PC-3 (cell line): ENCODE measurements around the gene PLEKHM3. TPM values are rescaled to one million over a fixed set of nuclear protein-coding genes. Genes with fewer than 3 reads are reported as not detected.

Experiments
- ATAC-seq: fragments of 200-7000 bp; cut with Tn5 transposase; 2 replicates; pipeline ENCODE4 v1.9.1; 2020; ENCODE audit warnings: mild to moderate bottlenecking, moderate library complexity
- BruUV-seq: library from RNA; stranded (reverse); fragments of 400-500 nt; replicated peaks from 2 replicates; lab custom pipeline; 2021; lab: Mats Ljungman, UMichigan
- CTCF ChIA-PET: fragments of 300-600 bp; sonication (Branson Sonifier 250); formaldehyde crosslinking; loops from one replicate; lab custom pipeline; 2022; ENCODE audit warnings: antibody characterized with exemption; lab: Charles Lee
- POLR2A ChIA-PET: fragments of 300-600 bp; sonication (Branson Sonifier 250); formaldehyde crosslinking; loops from one replicate; lab custom pipeline; 2022; ENCODE audit warnings: antibody characterized with exemption; ENCODE audit not compliant: unreplicated experiment; lab: Charles Lee
- DNase-seq: peaks from one replicate; pipeline ENCODE4 v3.0.0-alpha.2; 2015
- H2AFZ ChIP-seq: fragments of 300-600 bp; sonication (generic); 2 replicates; pipeline ENCODE4 v1.6.0; 2016; ENCODE audit warnings: antibody characterized with exemption, low read length
- H3F3A ChIP-seq: fragments of 300-600 bp; sonication (generic); one replicate; pipeline ENCODE4 v1.6.0; 2017; ENCODE audit warnings: antibody characterized with exemption, low read length, control low read depth, mild to moderate bottlenecking; ENCODE audit not compliant: unreplicated experiment
- H3K27ac ChIP-seq: fragments of 300-600 bp; sonication (generic); 2 replicates; pipeline ENCODE4 v1.5.1; 2016; ENCODE audit warnings: mild to moderate bottlenecking, low read length
- H3K27me3 ChIP-seq: fragments of 300-600 bp; sonication (generic); 2 replicates; pipeline ENCODE4 v1.6.1; 2016; ENCODE audit warnings: low read length, mixed read lengths
- H3K36me3 ChIP-seq: fragments of 300-600 bp; sonication (generic); 2 replicates; pipeline ENCODE4 v1.6.1; 2016; ENCODE audit warnings: low read depth, mixed run types, low read length, mixed read lengths
- H3K4me1 ChIP-seq: fragments of 300-600 bp; sonication (generic); 2 replicates; pipeline ENCODE4 v1.5.1; 2016; ENCODE audit warnings: low read length; ENCODE audit not compliant: insufficient read depth
- H3K4me2 ChIP-seq: fragments of 300-600 bp; sonication (generic); 2 replicates; pipeline ENCODE4 v1.6.0; 2016; ENCODE audit warnings: low read length
- H3K4me3 ChIP-seq: fragments of 300-600 bp; sonication (generic); 2 replicates; pipeline ENCODE4 v1.5.1; 2016; ENCODE audit warnings: mild to moderate bottlenecking, low read length, mixed read lengths
- H3K79me2 ChIP-seq: fragments of 300-600 bp; sonication (generic); 2 replicates; pipeline ENCODE4 v1.6.1; 2017; ENCODE audit warnings: low read length, mixed read lengths
- H3K9ac ChIP-seq: fragments of 300-600 bp; sonication (generic); 2 replicates; pipeline ENCODE4 v1.6.0; 2016; ENCODE audit warnings: mild to moderate bottlenecking, low read length
- H3K9me2 ChIP-seq: fragments of 300-600 bp; sonication (generic); replicated peaks from 2 replicates; pipeline ENCODE4 v1.6.1; 2016; ENCODE audit warnings: mixed run types, low read length, mixed read lengths
- H3K9me3 ChIP-seq: fragments of 300-600 bp; sonication (generic); 2 replicates; pipeline ENCODE4 v1.6.1; 2016; ENCODE audit warnings: low read length, mixed read lengths
- H4K20me1 ChIP-seq: fragments of 300-600 bp; sonication (generic); 2 replicates; pipeline ENCODE4 v1.6.1; 2016; ENCODE audit warnings: low read length, mixed read lengths
- EZH2 ChIP-seq: fragments of 300-600 bp; sonication (generic); IDR thresholded peaks from one replicate; pipeline ENCODE4 v1.6.1; 2017; ENCODE audit warnings: antibody characterized with exemption, mild to moderate bottlenecking, low read length; ENCODE audit not compliant: unreplicated experiment
- EZH2phosphoT487 ChIP-seq: fragments of 300-600 bp; sonication (generic); IDR thresholded peaks from 2 replicates; pipeline ENCODE4 v1.6.1; 2018; ENCODE audit warnings: mild to moderate bottlenecking, antibody characterized with exemption, low read length, borderline replicate concordance
- intact Hi-C: fragments of 100-400 bp; cut with micrococcal nuclease; formaldehyde crosslinking; loops from 2 replicates; pipeline ENCODE4 v1.9.0; 2023
- total RNA-seq: library from RNA; depleted of rRNA; stranded (reverse); fragments of >200 nt; gene quantifications from 2 replicates; pipeline ENCODE4 v1.2.3, GENCODE V29; 2014
- TF ChIP-seq, protein P1 (sequence below): fragments of 300-600 bp; sonication (generic); conservative IDR thresholded peaks from 2 replicates; pipeline ENCODE4 v1.5.1; 2017; ENCODE audit warnings: antibody characterized with exemption, low read depth, mild to moderate bottlenecking, low read length

The PLEKHM3 gene
- total RNA-seq, 1 experiment from 2014 or later: 5.9 TPM

DNA sequence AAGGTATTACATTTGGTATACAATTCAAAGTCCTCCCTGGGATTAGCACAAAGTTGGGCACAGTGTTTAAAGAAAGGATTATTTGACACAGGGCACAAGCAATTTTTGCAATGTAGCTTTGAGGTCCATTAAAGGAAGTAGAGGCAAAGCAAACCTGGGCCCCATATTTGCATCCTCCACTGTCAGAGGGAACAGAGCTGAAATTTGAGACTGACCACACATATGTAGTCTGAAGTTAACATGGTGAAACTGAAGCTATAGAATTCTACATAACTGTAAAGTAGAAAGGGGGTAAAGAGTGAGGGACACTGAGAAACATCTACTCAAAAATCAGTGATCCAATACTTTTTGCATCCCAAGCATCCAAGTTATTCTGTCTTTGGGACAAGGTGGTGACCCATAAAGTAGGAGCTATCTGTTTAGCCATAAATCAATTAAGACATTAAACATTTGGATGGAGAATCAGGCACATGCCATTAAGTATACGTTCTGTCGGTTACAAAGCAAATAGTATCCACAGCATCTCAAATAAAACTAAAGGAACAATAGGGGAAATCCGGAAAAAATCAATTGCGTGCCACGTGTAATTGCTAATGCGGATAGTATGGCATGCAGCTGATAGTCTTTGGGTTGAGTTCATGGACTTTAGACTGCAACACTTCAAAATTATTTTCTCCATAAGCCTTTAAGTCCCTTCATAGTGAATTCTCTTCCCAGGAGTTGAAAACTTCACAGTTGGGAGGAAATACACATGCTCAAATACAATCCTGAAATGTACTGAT lies 72.6 kb downstream of the PLEKHM3 start:
- TF ChIP-seq EZH2phosphoT487 (no peak), EZH2 (no peak)
- TF ChIP-seq, protein P1, sequence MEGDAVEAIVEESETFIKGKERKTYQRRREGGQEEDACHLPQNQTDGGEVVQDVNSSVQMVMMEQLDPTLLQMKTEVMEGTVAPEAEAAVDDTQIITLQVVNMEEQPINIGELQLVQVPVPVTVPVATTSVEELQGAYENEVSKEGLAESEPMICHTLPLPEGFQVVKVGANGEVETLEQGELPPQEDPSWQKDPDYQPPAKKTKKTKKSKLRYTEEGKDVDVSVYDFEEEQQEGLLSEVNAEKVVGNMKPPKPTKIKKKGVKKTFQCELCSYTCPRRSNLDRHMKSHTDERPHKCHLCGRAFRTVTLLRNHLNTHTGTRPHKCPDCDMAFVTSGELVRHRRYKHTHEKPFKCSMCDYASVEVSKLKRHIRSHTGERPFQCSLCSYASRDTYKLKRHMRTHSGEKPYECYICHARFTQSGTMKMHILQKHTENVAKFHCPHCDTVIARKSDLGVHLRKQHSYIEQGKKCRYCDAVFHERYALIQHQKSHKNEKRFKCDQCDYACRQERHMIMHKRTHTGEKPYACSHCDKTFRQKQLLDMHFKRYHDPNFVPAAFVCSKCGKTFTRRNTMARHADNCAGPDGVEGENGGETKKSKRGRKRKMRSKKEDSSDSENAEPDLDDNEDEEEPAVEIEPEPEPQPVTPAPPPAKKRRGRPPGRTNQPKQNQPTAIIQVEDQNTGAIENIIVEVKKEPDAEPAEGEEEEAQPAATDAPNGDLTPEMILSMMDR: no peak
- H4K20me1 ChIP-seq: no peaks in the 10 kb centered on the region
- no peaks in the 10 kb centered on the region for H3K9me2 ChIP-seq
- H3K9ac ChIP-seq: no peak overlapping the region
- intact Hi-C loops: no loop called here
- POLR2A ChIA-PET: no interaction called here
- H3K4me1 ChIP-seq: no peaks in the 10 kb centered on the region
- BruUV-seq: no TSS peak
- DNase-seq (no peak), ATAC-seq (no peak)
- H3K79me2 ChIP-seq: no peaks in the 10 kb centered on the region
- CTCF ChIA-PET: no interaction called here
- H3K4me2 ChIP-seq: no peak overlapping the region
- no peaks in the 10 kb centered on the region for H3K36me3 ChIP-seq
- H3K27me3 ChIP-seq: no peaks in the 10 kb centered on the region
- no peak overlapping the region for H2AFZ ChIP-seq
- H3K27ac ChIP-seq: no peak overlapping the region
- H3F3A ChIP-seq: no peaks in the 10 kb centered on the region
- H3K4me3 ChIP-seq: no peak overlapping the region
- no peaks in the 10 kb centered on the region for H3K9me3 ChIP-seq

DNA sequence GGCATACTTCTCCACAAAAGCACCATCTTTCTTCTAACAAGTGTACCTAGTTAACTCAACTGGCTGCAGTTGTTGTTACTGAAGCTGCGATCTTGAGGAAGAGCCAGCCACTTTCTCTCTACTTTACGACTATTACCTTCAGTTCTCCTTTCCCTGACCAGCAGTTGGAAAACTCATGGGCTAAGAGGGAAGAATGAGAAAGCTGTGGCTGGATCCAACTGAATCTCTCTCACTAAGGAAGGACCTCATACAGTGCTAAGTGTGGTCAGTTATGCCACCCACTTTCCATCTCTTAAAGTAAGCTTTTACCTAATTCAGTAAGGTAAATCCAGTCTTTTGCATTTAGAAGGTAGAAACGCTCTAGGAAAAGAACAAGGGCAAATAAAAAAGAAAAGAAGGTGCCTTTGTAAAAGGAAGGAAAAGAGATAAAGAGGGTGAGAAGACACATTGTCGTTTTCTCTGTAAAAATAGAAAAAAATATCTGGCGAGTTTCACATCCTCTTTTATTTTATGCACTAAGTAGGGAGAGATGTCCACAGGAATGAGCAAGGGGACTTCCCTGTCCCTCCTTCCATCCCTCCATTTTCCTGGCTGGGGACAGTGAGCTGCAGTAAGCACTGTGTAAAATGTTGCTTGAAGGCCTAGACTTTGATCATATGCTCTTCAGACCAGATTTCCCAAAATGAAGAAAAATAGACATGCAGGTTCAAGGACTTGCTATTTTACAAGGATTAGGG lies 73.4 kb downstream of the PLEKHM3 start:
- H3K27ac ChIP-seq: no peak overlapping the region
- no peak overlapping the region for H3K4me2 ChIP-seq
- no peak overlapping the region for H2AFZ ChIP-seq
- TF ChIP-seq EZH2phosphoT487: no peak
- TF ChIP-seq, protein P1: no peak
- no peak for TF ChIP-seq EZH2
- no peaks in the 10 kb centered on the region for H3K27me3 ChIP-seq
- intact Hi-C loops: no loop called here
- no peaks in the 10 kb centered on the region for H3K36me3 ChIP-seq
- H3K4me3 ChIP-seq: no peak overlapping the region
- H3F3A ChIP-seq: no peaks in the 10 kb centered on the region
- H3K9ac ChIP-seq: no peak overlapping the region
- no peaks in the 10 kb centered on the region for H3K4me1 ChIP-seq
- CTCF ChIA-PET: no interaction called here
- H4K20me1 ChIP-seq: no peaks in the 10 kb centered on the region
- H3K9me3 ChIP-seq: no peaks in the 10 kb centered on the region
- H3K79me2 ChIP-seq: no peaks in the 10 kb centered on the region
- POLR2A ChIA-PET: no interaction called here
- H3K9me2 ChIP-seq: no peaks in the 10 kb centered on the region
- no TSS peak for BruUV-seq
- ATAC-seq (no peak), DNase-seq (no peak)

DNA sequence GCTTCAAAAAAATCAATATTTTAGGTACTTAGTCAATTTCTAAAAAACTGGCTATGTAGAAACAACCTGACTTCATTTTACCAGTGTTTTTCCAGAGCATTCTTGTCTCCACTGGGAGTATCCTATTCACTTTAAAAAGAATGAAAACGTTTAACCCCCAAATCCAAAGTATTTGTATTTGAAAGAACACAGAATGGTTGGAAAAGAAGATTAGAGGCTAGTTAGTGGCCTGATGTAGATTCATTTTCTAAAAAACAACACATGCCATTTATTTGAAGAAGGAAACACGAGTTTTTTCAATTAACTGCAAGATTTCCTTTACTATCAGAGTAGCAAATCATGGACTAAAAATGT lies 74.6 kb downstream of the PLEKHM3 start:
- Histone ChIP-seq H3K79me2 (no peaks in the 10 kb centered on the region), H3K27ac (no peak overlapping the region), H3K9me3 (no peaks in the 10 kb centered on the region), H3K27me3 (no peaks in the 10 kb centered on the region), H3K9me2 (no peaks in the 10 kb centered on the region), H3K9ac (no peak overlapping the region), H4K20me1 (no peaks in the 10 kb centered on the region), H3F3A (no peaks in the 10 kb centered on the region), H3K4me3 (no peak overlapping the region), H3K4me2 (no peak overlapping the region), H2AFZ (no peak overlapping the region), H3K4me1 (no peaks in the 10 kb centered on the region), H3K36me3 (no peaks in the 10 kb centered on the region)
- ChIA-PET CTCF (no interaction called here), POLR2A (no interaction called here)
- DNase-seq (no peak), ATAC-seq (no peak)
- TF ChIP-seq, protein P1: no peak
- no peak for TF ChIP-seq EZH2
- TF ChIP-seq EZH2phosphoT487: no peak
- intact Hi-C loops: no loop called here
- no TSS peak for BruUV-seq
